Activated T-helper 2 cell treated with anti-CD3 and anti-CD28 coated beads, Interferon-gamma antibody, Interleukin-2, Interleukin-4, amounts not matched to agents 10 μg/mL and 5 μg/mL and 100 μg/mL, durations not matched to agents 14 hours and 24 hours and 36 hours (primary cell): ENCODE measurements around the gene HOXA11. TPM values are rescaled to one million over a fixed set of nuclear protein-coding genes. Genes with fewer than 3 reads are reported as not detected.
A peak's percentile ranks its signal among the peaks of the same experiment; 100 is the strongest.

Experiments used
- DNase-seq: peaks from one replicate; pipeline ENCODE4 v3.0.0; 2021; ENCODE audit warnings: low spot score
- H3K27ac Mint-ChIP-seq: one replicate; pipeline ENCODE4 v1.8.0; 2021; ENCODE audit warnings: mixed read lengths
- H3K27me3 Mint-ChIP-seq: one replicate; pipeline ENCODE4 v1.8.0; 2021; ENCODE audit warnings: low read depth, mixed read lengths
- H3K36me3 Mint-ChIP-seq: one replicate; pipeline ENCODE4 v1.8.0; 2021; ENCODE audit warnings: low read depth, mixed read lengths
- H3K4me1 Mint-ChIP-seq: one replicate; pipeline ENCODE4 v1.8.0; 2021; ENCODE audit warnings: low read depth, mixed read lengths
- H3K4me3 Mint-ChIP-seq: one replicate; pipeline ENCODE4 v1.8.0; 2021; ENCODE audit warnings: low read depth, mild to moderate bottlenecking, moderate library complexity, mixed read lengths
- H3K9me3 Mint-ChIP-seq: one replicate; pipeline ENCODE4 v1.8.0; 2021; ENCODE audit warnings: mixed read lengths
- intact Hi-C: fragments of 100-400 bp; cut with micrococcal nuclease; formaldehyde crosslinking; loops from one replicate; pipeline ENCODE4 v1.15.1; 2023
- total RNA-seq: library from RNA; stranded (reverse); gene quantifications from 2 replicates; pipeline ENCODE4 v1.2.3, GENCODE V29; 2022

The HOXA11 gene
- total RNA-seq, 1 donor from 2014 or later = not detected

- Mint-ChIP-seq H3K27ac (peak overlapping the region; percentile 12), H3K4me3 (no peak overlapping the region), H3K4me1 (peaks cover 2% of the 10 kb centered on the region), H3K9me3 (no peaks in the 10 kb centered on the region), H3K36me3 (no peaks in the 10 kb centered on the region), H3K27me3 (peaks cover 70% of the 10 kb centered on the region)
- DNase-seq = no peak
- intact Hi-C loops = loop anchor here (1.0 to 2.0 kb wide), 3 partner anchors 13 to 17 kb away; partner anchors contain the start of genes HOXA11 and HOXA7
Measured at GRCh38 chr7:27171637-27172314, 13.3 kb downstream of the HOXA11 start.

DNA sequence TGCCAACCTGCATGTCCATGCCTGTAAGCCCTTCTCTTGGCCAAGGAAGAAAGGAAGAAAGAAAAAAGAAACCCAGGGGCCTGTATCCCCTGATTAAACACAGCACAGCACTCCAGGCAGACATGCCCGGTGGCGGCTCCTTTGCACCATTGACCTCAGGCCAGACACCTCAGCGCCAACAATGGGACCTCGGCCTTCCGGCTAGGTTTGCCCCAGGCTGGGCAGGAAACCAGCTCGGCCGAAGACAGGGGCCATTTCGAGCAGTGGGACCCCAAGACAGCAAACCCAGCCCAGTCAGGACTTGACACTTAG, 13.8 kb downstream of the HOXA11 start:
- intact Hi-C loops = loop anchor here (2.0 kb wide), 2 partner anchors 14 kb away; partner anchors contain the start of genes HOXA11 and HOXA7
- Mint-ChIP-seq H3K27me3 (peaks cover 70% of the 10 kb centered on the region), H3K27ac (no peak overlapping the region), H3K4me3 (no peak overlapping the region), H3K4me1 (peaks cover 2% of the 10 kb centered on the region), H3K36me3 (no peaks in the 10 kb centered on the region), H3K9me3 (no peaks in the 10 kb centered on the region)
- DNase-seq = no peak

- Mint-ChIP-seq H3K27ac (no peak overlapping the region), H3K4me3 (no peak overlapping the region), H3K36me3 (no peaks in the 10 kb centered on the region), H3K4me1 (peaks cover 4% of the 10 kb centered on the region), H3K27me3 (peaks cover 68% of the 10 kb centered on the region), H3K9me3 (no peaks in the 10 kb centered on the region)
- DNase-seq = no peak
- intact Hi-C loops = loop anchor here (2.0 kb wide), 2 partner anchors 14 kb away; partner anchors contain the start of genes HOXA11 and HOXA7
Measured at GRCh38 chr7:27170426-27171324, 14.4 kb downstream of the HOXA11 start.

- Mint-ChIP-seq H3K9me3 (no peaks in the 10 kb centered on the region), H3K36me3 (no peaks in the 10 kb centered on the region), H3K27me3 (peaks cover 66% of the 10 kb centered on the region), H3K4me3 (no peak overlapping the region), H3K4me1 (peaks cover 5% of the 10 kb centered on the region), H3K27ac (no peak overlapping the region)
- DNase-seq = no peak
- intact Hi-C loops = loop anchor here (2.0 kb wide), 3 partner anchors 13 to 29 kb away; partner anchors contain the start of genes HOXA11 and HOXA7
Measured at GRCh38 chr7:27169658-27170425, 15.2 kb downstream of the HOXA11 start.

- H3K27ac Mint-ChIP-seq = no peak overlapping the region
Measured at GRCh38 chr7:27168265-27168947, 16.6 kb downstream of the HOXA11 start.

DNA sequence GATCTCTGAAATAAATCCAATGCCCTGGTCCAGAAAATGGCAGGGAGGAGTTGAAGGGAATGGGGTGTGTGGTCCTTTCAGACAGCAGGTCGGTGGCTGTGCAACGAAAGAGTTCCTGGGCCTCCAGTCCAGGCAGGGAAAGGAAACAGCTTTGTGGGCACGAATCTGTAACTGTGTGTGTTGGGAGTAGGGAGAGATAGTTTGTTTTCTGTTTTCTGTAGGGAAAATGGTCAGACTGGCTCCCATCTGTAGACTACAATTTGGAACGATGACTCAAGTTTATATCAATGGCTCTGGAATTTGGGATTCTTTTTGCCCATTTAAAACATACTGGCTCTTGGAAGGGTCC, 17.1 kb downstream of the HOXA11 start:
- Mint-ChIP-seq H3K4me1 (peaks cover 5% of the 10 kb centered on the region), H3K4me3 (no peak overlapping the region), H3K27me3 (peaks cover 78% of the 10 kb centered on the region), H3K36me3 (no peaks in the 10 kb centered on the region), H3K27ac (no peak overlapping the region), H3K9me3 (no peaks in the 10 kb centered on the region)
- intact Hi-C loops = loop anchor here (2.0 kb wide), 2 partner anchors 31 to 73 kb away; no protein-coding TSS in a partner anchor
- no peak for DNase-seq

More at GRCh38 chr7:27168265-27168947, 16.6 kb downstream of the HOXA11 start:
- DNase-seq = no peak
- Mint-ChIP-seq H3K27me3 (peaks cover 73% of the 10 kb centered on the region), H3K4me3 (no peak overlapping the region), H3K36me3 (no peaks in the 10 kb centered on the region), H3K4me1 (peaks cover 5% of the 10 kb centered on the region), H3K9me3 (no peaks in the 10 kb centered on the region)
- intact Hi-C loops = loop anchor here (2.0 kb wide), 1 partner anchor 30 kb away; no protein-coding TSS in a partner anchor

- no peak overlapping the region for H3K4me3 Mint-ChIP-seq
Measured at GRCh38 chr7:27166531-27167505, 18.2 kb downstream of the HOXA11 start.

DNA sequence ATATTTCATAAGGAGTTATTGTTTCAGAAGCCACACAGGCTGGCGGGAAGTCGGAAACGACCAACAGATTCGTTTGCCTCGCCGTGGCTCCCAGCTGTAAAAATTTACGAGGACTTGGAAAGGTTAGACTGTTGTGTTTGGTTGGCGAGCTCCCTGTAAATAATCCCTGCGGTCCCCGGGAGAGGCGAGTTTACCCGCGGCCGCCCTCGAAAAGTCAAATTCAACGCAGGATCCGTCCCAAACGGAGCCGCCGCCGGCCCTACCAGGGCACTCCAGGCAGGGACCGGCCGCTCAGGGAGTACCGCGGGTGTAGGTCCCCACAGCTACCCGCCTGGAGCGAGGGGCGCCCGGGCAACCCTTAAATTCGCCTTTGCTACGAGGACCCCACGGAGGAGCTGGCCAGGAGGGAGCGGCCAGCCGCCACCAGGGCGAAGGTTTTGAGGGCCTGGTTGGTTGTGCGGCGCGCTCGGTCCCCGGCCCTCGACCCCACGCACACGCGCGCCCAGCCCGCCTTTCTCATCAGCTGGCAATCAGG, 19.0 kb downstream of the HOXA11 start:
- Mint-ChIP-seq H3K9me3 (no peaks in the 10 kb centered on the region), H3K27me3 (peaks cover 76% of the 10 kb centered on the region), H3K4me3 (no peak overlapping the region), H3K36me3 (no peaks in the 10 kb centered on the region), H3K4me1 (peaks cover 4% of the 10 kb centered on the region), H3K27ac (no peak overlapping the region)
- no peak for DNase-seq
- intact Hi-C loops = loop anchor here (1.0 to 2.0 kb wide), 3 partner anchors 10 to 75 kb away; partner anchors contain the start of gene HOXA7

More at GRCh38 chr7:27166531-27167505, 18.2 kb downstream of the HOXA11 start:
- peak overlapping the region; percentile 49 for H3K27ac Mint-ChIP-seq
- intact Hi-C loops = loop anchor here (2.0 kb wide), 1 partner anchor 74 kb away; no protein-coding TSS in a partner anchor
- no peaks in the 10 kb centered on the region for H3K9me3 Mint-ChIP-seq
- H3K27me3 Mint-ChIP-seq = peaks cover 81% of the 10 kb centered on the region
- DNase-seq = no peak
- H3K4me1 Mint-ChIP-seq = peaks cover 3% of the 10 kb centered on the region
- no peaks in the 10 kb centered on the region for H3K36me3 Mint-ChIP-seq

DNA sequence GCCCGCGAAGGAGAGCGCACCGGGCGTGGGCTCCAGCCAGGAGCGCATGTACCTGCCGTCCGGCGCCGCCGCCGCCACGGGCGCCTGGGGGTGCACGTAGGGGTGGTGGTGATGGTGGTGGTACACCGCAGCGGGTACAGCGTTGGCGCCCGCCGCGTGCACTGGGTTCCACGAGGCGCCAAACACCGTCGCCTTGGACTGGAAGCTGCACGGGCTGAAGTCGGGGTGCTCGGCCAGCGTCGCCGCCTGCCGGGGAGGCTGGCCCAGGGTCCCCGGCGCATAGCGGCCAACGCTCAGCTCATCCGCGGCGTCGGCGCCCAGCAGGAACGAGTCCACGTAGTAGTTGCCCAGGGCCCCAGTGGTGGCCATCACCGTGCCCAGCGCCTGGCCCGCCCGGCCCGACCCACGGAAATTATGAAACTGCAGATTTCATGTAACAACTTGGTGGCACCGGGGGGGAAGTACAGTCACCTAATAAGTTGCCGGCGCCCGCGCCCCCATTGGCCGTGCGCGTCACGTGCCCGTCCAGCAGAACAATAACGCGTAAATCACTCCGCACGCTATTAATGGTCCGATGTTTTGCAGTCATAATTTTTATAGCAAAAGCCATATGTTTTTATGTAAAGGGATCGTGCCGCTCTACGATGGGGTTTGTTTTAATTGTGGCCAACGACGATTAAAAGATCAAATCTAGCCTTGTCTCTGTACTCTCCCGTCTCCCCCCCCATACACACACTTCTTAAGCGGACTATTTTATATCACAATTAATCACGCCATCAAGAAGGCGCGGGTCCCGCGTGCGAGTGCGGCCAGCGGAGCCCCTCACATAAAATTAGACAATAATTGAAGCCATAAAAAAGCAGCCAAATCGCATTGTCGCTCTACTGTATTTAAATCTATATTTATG, 19.7 kb downstream of the HOXA11 start, which contains the start of gene HOXA9:
TSS of gene HOXA9 (minus strand) at position 449 of the 907 bp plus-strand sequence. CDS start at position 369, 80 bp downstream.
- Mint-ChIP-seq H3K27me3 (peaks cover 74% of the 10 kb centered on the region), H3K27ac (peak within 1 kb of the TSS; percentile 65), H3K36me3 (no peaks in the 10 kb centered on the region), H3K4me1 (peaks cover 5% of the 10 kb centered on the region), H3K9me3 (no peaks in the 10 kb centered on the region), H3K4me3 (no peak within 1 kb of the TSS)
- intact Hi-C loops = loop anchor here (1.0 to 2.0 kb wide), 2 partner anchors 9 to 15 kb away; partner anchors contain the start of gene HOXA7
- no peak for DNase-seq
